Panc1 (cell line): ENCODE measurements around the gene SHISA4. TPM values are rescaled to one million over a fixed set of nuclear protein-coding genes. Genes with fewer than 3 reads are reported as not detected.

Experiments
- ATAC-seq: fragments of 200-7000 bp; cut with Tn5 transposase; 2 replicates; pipeline ENCODE4 v1.9.1; 2020; ENCODE audit warnings: mild to moderate bottlenecking, moderate library complexity
- BruUV-seq: library from RNA; stranded (reverse); fragments of 400-500 nt; replicated peaks from 2 replicates; lab custom pipeline; 2021; lab: Mats Ljungman, UMichigan
- CTCF ChIA-PET: fragments of 300-600 bp; sonication (Branson Sonifier 250); formaldehyde crosslinking; loops from one replicate; lab custom pipeline; 2022; ENCODE audit warnings: antibody characterized with exemption; lab: Charles Lee
- POLR2A ChIA-PET: fragments of 300-600 bp; sonication (Branson Sonifier 250); formaldehyde crosslinking; loops from one replicate; lab custom pipeline; 2022; ENCODE audit warnings: antibody characterized with exemption; lab: Charles Lee
- DNase-seq: peaks from one replicate; pipeline ENCODE4 v3.0.0-alpha.2; 2010; ENCODE audit warnings: low read depth, low spot score
- H3K27ac ChIP-seq: 2 replicates; pipeline ENCODE4 v1.5.1; 2011; ENCODE audit warnings: mild to moderate bottlenecking, low read length, inconsistent platforms
- H3K27me3 ChIP-seq: fragments of 200-500 bp; sonication (Bioruptor generic); 2 replicates; pipeline ENCODE4 v1.6.0; 2014; ENCODE audit warnings: low read length, inconsistent platforms; ENCODE audit not compliant: control insufficient read depth, insufficient read depth
- H3K36me3 ChIP-seq: fragments of 200-500 bp; sonication (Bioruptor generic); 2 replicates; pipeline ENCODE4 v1.5.1; 2014; ENCODE audit warnings: inconsistent platforms, mild to moderate bottlenecking, low read length, moderate library complexity; ENCODE audit not compliant: control insufficient read depth, insufficient read depth
- H3K4me1 ChIP-seq: 2 replicates; pipeline ENCODE4 v1.5.1; 2011; ENCODE audit warnings: inconsistent platforms, mild to moderate bottlenecking, low read length, moderate library complexity; ENCODE audit not compliant: control insufficient read depth, insufficient read depth
- H3K4me3 ChIP-seq, 2 experiments: 2 replicates each; pipeline ENCODE4 v1.5.1; 2011 to 2012; ENCODE audit warnings: low read depth in 2 of 2, low read length in 2 of 2, mild to moderate bottlenecking in 2 of 2, inconsistent platforms in 1 of 2, moderate library complexity in 1 of 2
- H3K9me3 ChIP-seq: fragments of 200-500 bp; sonication (Bioruptor generic); 2 replicates; pipeline ENCODE4 v1.5.1; 2014; ENCODE audit warnings: low read depth, mild to moderate bottlenecking, inconsistent platforms, low read length, moderate library complexity; ENCODE audit not compliant: control insufficient read depth, insufficient read depth
- CTCF ChIP-seq: fragments of 450-650 bp; IDR thresholded peaks from 2 replicates; pipeline ENCODE4 v1.5.1; 2017; ENCODE audit warnings: mild to moderate bottlenecking
- POLR2AphosphoS5 ChIP-seq: IDR thresholded peaks from 2 replicates; pipeline ENCODE4 v1.6.1; 2012; ENCODE audit warnings: mild to moderate bottlenecking, low read depth, low read length, moderate library complexity
- REST ChIP-seq, 2 experiments: IDR thresholded peaks; 2 replicates each; pipeline ENCODE4 v1.6.1; 2011 to 2012; ENCODE audit warnings: low read depth in 2 of 2, control low read depth in 1 of 2, low read length in 1 of 2, mild to moderate bottlenecking in 1 of 2, moderate library complexity in 1 of 2; ENCODE audit not compliant: insufficient read depth in 1 of 2
- SIN3A ChIP-seq: IDR thresholded peaks from 2 replicates; pipeline ENCODE4 v1.6.1; 2012; ENCODE audit warnings: low read depth, mild to moderate bottlenecking, low read length, moderate library complexity, borderline replicate concordance; ENCODE audit not compliant: insufficient read depth
- TCF7L2 ChIP-seq: IDR thresholded peaks from 2 replicates; pipeline ENCODE4 v1.6.1; 2011; ENCODE audit warnings: mild to moderate bottlenecking, low read depth, low read length, inconsistent platforms
- in situ Hi-C: cut with HindIII; loops from 2 replicates; pipeline ENCODE4 v1.10.0; 2016; ENCODE audit warnings: low sequenced_read_pairs, low pct_unique_long_range_greater_than_20kb
- intact Hi-C: fragments of 100-400 bp; cut with micrococcal nuclease; formaldehyde crosslinking; loops from one replicate; pipeline ENCODE4 v1.10.0; 2022; ENCODE audit not compliant: unreplicated experiment
- total RNA-seq: library from RNA; stranded (reverse); gene quantifications from one replicate; pipeline ENCODE4 v1.2.1, GENCODE V29; 2021; ENCODE audit not compliant: unreplicated experiment

Gene SHISA4
- total RNA-seq, 1 experiment from 2014 or later, result 38.2 TPM

- TF ChIP-seq POLR2AphosphoS5 (no peak), CTCF (no peak), REST (IDR thresholded peaks at IDR 0.05; ENCODE audit: insufficient read depth in 1 of 2, low read depth in 2 of 2, low read length in 1 of 2) (no peak), TCF7L2 (no peak), SIN3A (no peak)
- no peak for DNase-seq
- ATAC-seq, result no peak
- intact Hi-C loops, result no loop called here
- no TSS peak for BruUV-seq
- Histone ChIP-seq H3K27ac (no peak overlapping the region), H3K4me3 (no peak overlapping the region), H3K27me3 (peaks cover 2% of the 10 kb centered on the region; the same call in 1 of the 2 replicates), H3K36me3 (no peaks in the 10 kb centered on the region), H3K9me3 (no peaks in the 10 kb centered on the region), H3K4me1 (no peaks in the 10 kb centered on the region)
- POLR2A ChIA-PET, result interaction anchor here (0.7 kb wide), 1 partner anchor 13 kb away, joined by 4 read pairs; no protein-coding TSS in a partner anchor
- in situ Hi-C loops, result no loop called here
- CTCF ChIA-PET, result interaction anchor here (0.7 kb wide), 1 partner anchor 184 kb away, joined by 3 read pairs; no protein-coding TSS in a partner anchor
Observed at GRCh38 chr1:201937624-201938213, 49.0 kb downstream of the SHISA4 start.

GRCh38 chr1:201938440-201939035 is 49.8 kb downstream of the SHISA4 start:
- H3K4me1 ChIP-seq, result no peaks in the 10 kb centered on the region
- H3K27ac ChIP-seq, result no peak overlapping the region
- POLR2A ChIA-PET, result interaction anchor here (0.6 kb wide), 1 partner anchor 19 kb away, joined by 3 read pairs; no protein-coding TSS in a partner anchor
- H3K9me3 ChIP-seq, result no peaks in the 10 kb centered on the region
- no peak overlapping the region for H3K4me3 ChIP-seq
- TF ChIP-seq TCF7L2 (no peak), POLR2AphosphoS5 (no peak)
- H3K36me3 ChIP-seq, result no peaks in the 10 kb centered on the region
- no peak for DNase-seq
- BruUV-seq, result no TSS peak
- no peak for ATAC-seq
- intact Hi-C loops, result no loop called here
- CTCF ChIA-PET, result no interaction called here
- in situ Hi-C loops, result no loop called here
- peaks cover 2% of the 10 kb centered on the region; the same call in 1 of the 2 replicates for H3K27me3 ChIP-seq
